ENCODE results near the gene CDC45.
"Not testable (repeated sequence)": the region's sequence is repeated elsewhere in the genome, so short reads cannot be mapped to it uniquely, and the experiment has no call there.

CDC45 gene

GRCh38 chr22:19527321-19527721 is 47.6 kb downstream of the CDC45 start:
- Histone ChIP-seq H3K9me3 (no peaks in the 10 kb centered on the region), H3K4me1 (ENCODE audit: control insufficient read depth in 1 of 2, insufficient read depth in 1 of 2, low read depth in 1 of 2, low read length in 1 of 2) (peaks cover 4 to 13% of the 10 kb centered on the region in 2 experiments), H3K27ac (no peak overlapping the region), H3K36me3 (no peaks in the 10 kb centered on the region), H3K27me3 (peaks cover 71% of the 10 kb centered on the region), H3K4me3 (ENCODE audit: low read depth in 1 of 2, low read length in 1 of 2) (no peak overlapping the region)
- no peak for TF ChIP-seq CTCF (IDR thresholded peaks at IDR 0.05)

- H3K9me3 ChIP-seq: no peaks in the 10 kb centered on the region
- H3K36me3 ChIP-seq: no peaks in the 10 kb centered on the region
- H3K4me1 ChIP-seq (ENCODE audit: control insufficient read depth in 1 of 2, insufficient read depth in 1 of 2, low read depth in 1 of 2, low read length in 1 of 2): peaks cover 4 to 13% of the 10 kb centered on the region in 2 experiments
- no peak overlapping the region for H3K4me3 ChIP-seq (ENCODE audit: low read depth in 1 of 2, low read length in 1 of 2)
- no peak overlapping the region for H3K27ac ChIP-seq
- no peak for TF ChIP-seq CTCF (IDR thresholded peaks at IDR 0.05)
- peaks cover 65% of the 10 kb centered on the region for H3K27me3 ChIP-seq
Measured at GRCh38 chr22:19527861-19528417, 48.2 kb downstream of the CDC45 start.

GRCh38 chr22:19529811-19530210 is 50.1 kb downstream of the CDC45 start:
- H3K9me3 ChIP-seq: no peaks in the 10 kb centered on the region
- H3K27me3 ChIP-seq: peaks cover 46% of the 10 kb centered on the region
- no peaks in the 10 kb centered on the region for H3K36me3 ChIP-seq
- TF ChIP-seq CTCF (IDR thresholded peaks at IDR 0.05): no peak
- no peak overlapping the region for H3K27ac ChIP-seq
- no peaks in the 10 kb centered on the region for H3K4me1 ChIP-seq (ENCODE audit: control insufficient read depth in 1 of 2, insufficient read depth in 1 of 2, low read depth in 1 of 2, low read length in 1 of 2)
- no peak overlapping the region for H3K4me3 ChIP-seq (ENCODE audit: low read depth in 1 of 2, low read length in 1 of 2)

- no peaks in the 10 kb centered on the region for H3K9me3 ChIP-seq
- no peaks in the 10 kb centered on the region for H3K4me1 ChIP-seq (ENCODE audit: control insufficient read depth in 1 of 2, insufficient read depth in 1 of 2, low read depth in 1 of 2, low read length in 1 of 2)
- no peaks in the 10 kb centered on the region for H3K36me3 ChIP-seq
- no peak overlapping the region for H3K4me3 ChIP-seq (ENCODE audit: low read depth in 1 of 2, low read length in 1 of 2)
- no peak for TF ChIP-seq CTCF (IDR thresholded peaks at IDR 0.05)
- peaks cover 36% of the 10 kb centered on the region for H3K27me3 ChIP-seq
- H3K27ac ChIP-seq: no peak overlapping the region
Measured at GRCh38 chr22:19530751-19531150, 51.0 kb downstream of the CDC45 start.

GRCh38 chr22:19531327-19531726 is 51.6 kb downstream of the CDC45 start:
- not testable (repeated sequence) for H3K4me1 ChIP-seq (ENCODE audit: control insufficient read depth in 1 of 2, insufficient read depth in 1 of 2, low read depth in 1 of 2, low read length in 1 of 2); H3K27ac ChIP-seq; H3K36me3 ChIP-seq; H3K9me3 ChIP-seq; H3K4me3 ChIP-seq (ENCODE audit: low read depth in 1 of 2, low read length in 1 of 2)
- H3K27me3 ChIP-seq: peaks cover 31% of the 10 kb centered on the region

GRCh38 chr22:19533049-19533626 is 53.4 kb downstream of the CDC45 start:
- TF ChIP-seq CTCF (IDR thresholded peaks at IDR 0.05): no peak
- Histone ChIP-seq H3K27ac (no peak overlapping the region), H3K4me3 (ENCODE audit: low read depth in 1 of 2, low read length in 1 of 2) (no peak overlapping the region), H3K36me3 (no peaks in the 10 kb centered on the region), H3K9me3 (no peaks in the 10 kb centered on the region), H3K27me3 (peaks cover 20% of the 10 kb centered on the region), H3K4me1 (ENCODE audit: control insufficient read depth in 1 of 2, insufficient read depth in 1 of 2, low read depth in 1 of 2, low read length in 1 of 2) (peaks cover 0 to 4% of the 10 kb centered on the region in 2 experiments)

All from neutrophil (primary cell).